GM19238 (cell line): ENCODE results near the gene GIMAP8.
"Not testable (repeated sequence)": the region's sequence is repeated elsewhere in the genome, so short reads cannot be mapped to it uniquely, and the experiment has no call there.

Experiments
- DNase-seq: peaks from one replicate; pipeline ENCODE4 v3.0.0; 2011; ENCODE audit warnings: low spot score; ENCODE audit not compliant: insufficient read length

Gene GIMAP8

DNA sequence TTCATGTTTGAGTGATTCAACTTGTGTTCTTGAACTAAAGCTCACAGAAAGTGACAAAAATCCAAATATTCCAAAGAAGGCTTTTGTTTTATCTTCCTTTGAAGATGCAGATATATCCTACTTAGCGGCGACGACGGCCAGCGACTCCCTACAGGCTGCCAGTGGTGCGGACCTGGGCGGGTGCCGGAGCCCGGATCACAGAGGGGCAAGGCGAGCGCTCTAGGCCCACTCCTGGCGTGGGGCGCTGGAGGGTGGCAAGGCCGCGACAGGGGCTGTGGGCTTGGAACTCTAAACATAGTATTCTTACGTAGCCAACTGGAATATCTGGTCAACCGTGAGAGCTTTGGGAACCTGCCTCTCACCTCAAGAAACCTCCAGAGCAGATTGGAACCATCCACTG, 63.3 kb downstream of the GIMAP8 start:
- no peak for DNase-seq

DNA sequence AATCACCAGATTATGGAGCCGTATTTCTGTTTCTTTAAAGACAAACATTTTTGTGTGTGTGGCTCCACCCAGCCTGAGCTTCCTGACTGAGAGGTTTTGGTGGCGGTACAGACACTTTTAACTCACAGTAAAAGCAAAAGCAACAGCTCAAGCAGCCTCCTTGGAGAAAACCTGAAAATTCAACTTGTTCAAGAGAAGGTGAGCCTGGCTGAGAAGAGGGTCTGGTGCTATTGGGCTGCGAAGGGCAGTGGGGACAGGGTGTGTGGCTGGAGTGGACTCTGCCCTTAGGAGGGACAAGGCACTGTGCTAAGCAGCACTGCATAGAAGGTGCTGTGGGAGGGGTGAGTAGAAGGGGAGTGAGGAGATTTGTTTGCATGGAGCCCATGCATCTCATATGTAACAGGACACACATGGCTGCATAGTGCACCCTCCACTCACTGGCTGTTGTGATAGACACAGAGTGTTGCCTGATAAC, 64.4 kb downstream of the GIMAP8 start, which contains the start of gene GIMAP7:
Gene GIMAP7 (plus strand): TSS at position 125 of the 475 bp plus-strand sequence. CDS start 5,103 bp downstream, outside the sequence.
- no peak for DNase-seq

DNA sequence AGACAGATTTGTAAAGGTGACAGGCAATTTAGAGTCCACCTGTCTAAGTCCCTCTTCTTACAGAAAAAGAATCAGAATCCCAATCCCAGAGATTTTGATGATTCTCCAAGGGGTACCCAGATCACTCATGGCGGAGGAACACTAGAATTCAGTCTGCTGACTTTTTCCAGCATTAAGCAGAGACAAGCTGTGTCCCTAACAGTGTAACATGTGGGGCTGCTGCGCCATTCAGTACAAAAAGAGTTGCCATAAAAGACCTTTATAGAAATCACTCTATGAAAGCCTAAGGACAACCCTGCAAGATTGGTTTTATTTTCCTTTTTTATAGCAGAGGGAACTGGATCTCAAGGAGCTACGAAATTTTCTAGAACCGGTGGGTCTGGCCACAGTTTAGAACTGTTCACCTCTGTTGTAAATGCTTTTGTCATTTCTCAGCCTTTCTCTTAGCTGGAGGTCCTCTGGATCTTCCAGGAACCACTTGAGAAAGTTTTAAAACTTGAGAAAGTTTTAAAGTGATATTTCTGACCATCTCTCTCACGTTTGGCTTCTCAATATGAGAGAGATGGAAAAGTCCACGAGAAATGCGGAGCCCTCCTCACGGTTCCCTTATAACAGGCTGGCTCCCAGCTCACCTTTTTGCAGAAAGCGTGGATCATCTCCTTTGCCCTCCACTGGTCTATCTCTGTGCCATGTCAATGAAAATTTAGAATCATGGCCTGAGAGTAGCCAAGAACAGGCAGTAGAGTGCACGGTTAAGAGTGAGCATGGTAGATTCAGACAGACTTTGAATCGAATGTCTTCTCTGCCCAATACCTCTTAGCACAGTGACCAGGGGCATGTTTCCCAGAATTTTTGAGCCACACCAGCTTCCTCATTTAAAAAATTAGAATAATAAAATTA, 65.1 kb downstream of the GIMAP8 start:
- DNase-seq: no peak

DNA sequence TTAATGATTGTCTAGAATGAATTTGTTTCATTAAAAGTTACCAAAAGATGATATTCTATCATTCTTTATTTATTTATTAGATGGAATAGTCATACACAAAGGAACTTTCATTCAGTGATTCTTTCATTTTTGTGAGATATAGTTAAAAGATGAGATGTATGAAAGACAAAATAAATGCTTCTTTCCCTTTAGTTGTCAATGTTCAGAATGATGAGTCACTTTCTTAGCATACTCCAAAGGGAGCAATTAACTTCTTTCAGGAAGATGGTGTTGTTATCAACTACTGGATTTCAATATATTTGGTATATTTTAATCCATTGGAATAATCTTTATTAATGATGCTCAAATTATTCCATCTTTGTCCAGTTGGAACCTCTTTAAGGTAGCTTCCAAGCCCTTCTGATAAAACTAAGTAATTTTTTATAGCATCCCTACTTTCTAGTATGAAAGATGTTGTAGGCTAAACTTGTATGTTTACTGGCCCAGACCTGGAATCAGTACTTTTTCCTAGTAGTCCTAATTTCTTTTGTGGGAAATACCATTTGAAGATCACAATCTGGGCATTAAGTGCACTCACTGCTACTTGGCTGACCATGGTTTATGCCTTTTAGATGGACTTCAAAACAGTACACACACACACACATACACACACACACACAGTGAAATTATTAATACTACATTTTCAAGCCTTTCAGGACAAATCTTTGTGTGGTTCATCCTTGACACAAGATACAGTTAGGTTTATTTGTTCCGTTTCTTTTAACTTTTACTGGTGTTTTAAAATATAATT, 66.7 kb downstream of the GIMAP8 start:
- no peak for DNase-seq

DNA sequence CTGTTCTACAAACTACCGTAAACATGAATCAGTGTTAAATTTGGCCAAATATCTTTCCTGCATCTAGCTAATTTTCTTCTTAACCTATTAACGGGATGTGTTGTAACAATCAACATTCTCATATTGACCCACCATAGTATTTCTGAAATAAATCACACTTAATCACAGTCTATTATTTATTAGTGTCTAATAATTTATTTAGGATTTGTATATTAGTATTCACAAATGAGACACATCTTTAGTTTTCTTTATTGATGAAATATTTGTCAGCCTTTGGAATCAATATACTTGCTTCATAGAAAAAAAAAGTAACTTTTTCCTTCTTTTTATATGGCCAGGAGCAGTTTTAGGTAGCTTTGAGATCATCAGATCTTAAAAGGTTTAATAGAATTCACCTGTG, 68.9 kb downstream of the GIMAP8 start:
- DNase-seq: no peak

DNA sequence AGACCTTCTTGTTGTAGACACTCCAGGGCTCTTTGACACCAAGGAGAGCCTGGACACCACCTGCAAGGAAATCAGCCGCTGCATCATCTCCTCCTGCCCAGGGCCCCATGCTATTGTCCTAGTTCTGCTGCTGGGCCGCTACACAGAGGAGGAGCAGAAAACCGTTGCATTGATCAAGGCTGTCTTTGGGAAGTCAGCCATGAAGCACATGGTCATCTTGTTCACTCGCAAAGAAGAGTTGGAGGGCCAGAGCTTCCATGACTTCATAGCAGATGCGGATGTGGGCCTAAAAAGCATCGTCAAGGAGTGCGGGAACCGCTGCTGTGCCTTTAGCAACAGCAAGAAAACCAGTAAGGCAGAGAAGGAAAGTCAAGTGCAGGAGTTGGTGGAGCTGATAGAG, 69.7 kb downstream of the GIMAP8 start:
- DNase-seq: no peak

DNA sequence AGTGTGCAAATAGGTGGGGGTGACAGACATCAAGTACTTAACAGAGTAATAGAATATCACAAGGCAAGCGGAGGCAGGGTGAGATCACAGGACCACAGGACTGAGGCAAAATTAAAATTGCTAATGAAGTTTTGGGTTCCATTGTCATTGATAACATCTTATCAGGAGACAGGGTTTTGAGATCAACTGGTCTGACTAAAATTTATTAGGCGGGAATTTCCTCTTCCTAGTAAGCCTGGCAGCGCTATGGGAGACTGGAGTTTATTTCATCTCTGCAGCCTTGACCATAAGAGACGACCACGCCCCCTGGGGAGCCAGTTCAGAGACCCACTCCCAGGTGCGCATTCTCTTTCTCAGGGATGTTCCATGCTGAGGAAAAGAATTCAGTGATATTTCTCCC, 72.5 kb downstream of the GIMAP8 start:
- DNase-seq: not testable (repeated sequence)

DNA sequence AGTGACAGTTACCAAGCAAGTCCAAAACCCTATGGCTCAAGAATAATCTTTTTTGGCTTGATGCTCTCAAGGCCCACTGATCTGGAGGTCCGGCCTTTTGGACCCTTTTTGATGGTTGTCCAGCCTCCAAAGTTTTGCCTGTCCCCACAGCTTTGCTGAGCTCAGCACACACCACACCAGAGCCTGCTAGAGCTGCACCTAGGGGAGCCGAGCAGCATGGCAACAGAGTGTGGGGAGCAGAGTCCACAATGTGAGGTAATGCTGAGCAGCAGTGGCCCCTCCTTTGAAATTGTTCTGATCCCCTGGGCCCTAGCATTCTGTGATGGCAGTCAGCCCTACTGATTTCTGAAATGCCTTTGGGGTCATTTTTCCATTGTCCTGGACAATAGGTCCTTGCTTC, 73.6 kb downstream of the GIMAP8 start:
- no peak for DNase-seq
